Limb (tissue), 2 donors: Measurements from ENCODE around the gene ZNF341.
A peak's percentile ranks its signal among the peaks of the same experiment; 100 is the strongest.
"Not testable (repeated sequence)": the region's sequence is repeated elsewhere in the genome, so short reads cannot be mapped to it uniquely, and the experiment has no call there.

Experiments used
- DNase-seq, 2 donors: peaks; one replicate each; pipeline ENCODE4 v3.0.0-alpha.2; 2016; ENCODE audit errors: extremely low spot score in 2 of 2

The ZNF341 gene

DNA sequence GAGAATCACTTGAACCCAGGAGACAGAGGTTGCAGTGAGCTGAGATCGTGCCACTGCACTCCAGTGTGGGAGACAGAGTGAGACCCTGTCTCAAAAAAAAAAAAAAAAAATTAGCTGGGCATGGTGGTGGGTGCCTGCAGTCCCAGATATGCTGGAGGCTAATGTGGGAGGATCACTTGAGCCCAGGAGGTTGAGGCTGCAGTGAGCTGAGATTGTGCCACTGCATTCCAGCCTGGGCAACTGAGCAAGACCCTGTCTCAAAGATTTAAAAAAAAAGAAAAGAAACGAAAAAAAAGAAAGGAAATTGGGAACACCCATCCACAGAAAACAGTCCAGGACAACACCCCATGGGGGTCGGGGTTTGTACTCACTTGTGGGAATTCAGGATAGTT, 60.8 kb downstream of the ZNF341 start:
- DNase-seq = not testable (repeated sequence)

DNA sequence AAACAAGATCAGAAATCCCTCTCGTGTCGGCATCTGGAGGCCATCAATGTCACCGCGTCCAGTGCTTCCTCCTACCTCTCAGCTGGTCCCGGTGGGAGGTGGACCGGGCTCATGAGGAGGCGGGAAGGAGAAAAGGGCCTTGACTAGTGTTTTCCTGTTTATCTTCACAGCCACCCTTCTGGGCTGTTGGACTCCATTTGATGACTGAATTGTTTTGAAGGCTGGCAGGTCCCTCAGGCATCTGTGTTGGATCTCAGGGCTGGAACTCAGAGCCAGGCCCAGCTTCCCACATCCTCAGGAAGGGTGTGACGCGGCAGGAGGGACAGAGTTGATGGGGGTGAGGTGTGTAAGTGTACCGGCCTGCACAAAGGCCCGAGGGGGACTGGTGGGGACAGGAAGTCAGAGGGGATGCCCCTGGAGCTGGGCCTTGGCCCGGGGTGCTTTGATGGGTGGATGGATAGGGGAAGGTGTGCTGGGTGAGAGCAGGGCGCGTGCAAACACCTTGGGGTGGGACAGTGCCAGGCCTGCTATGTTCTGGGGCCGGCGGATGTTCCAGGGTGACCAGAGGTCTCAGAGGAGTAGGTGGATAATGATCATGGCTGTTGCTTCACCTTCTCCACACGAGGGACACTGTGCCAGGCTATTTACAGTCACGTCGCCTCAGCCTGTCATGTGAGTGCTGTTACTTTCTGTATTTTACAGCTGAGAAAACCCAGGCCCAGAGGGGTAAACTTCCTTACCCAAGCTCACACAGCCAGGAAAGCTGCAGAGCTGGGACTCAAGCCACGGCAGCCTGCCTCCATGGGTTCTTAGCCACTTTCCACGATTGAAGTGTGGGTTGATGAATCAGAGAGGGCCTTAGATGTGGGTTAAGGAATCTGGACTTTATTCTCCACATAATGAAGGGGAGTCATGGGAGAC, 61.5 kb downstream of the ZNF341 start:
- DNase-seq = no peak

DNA sequence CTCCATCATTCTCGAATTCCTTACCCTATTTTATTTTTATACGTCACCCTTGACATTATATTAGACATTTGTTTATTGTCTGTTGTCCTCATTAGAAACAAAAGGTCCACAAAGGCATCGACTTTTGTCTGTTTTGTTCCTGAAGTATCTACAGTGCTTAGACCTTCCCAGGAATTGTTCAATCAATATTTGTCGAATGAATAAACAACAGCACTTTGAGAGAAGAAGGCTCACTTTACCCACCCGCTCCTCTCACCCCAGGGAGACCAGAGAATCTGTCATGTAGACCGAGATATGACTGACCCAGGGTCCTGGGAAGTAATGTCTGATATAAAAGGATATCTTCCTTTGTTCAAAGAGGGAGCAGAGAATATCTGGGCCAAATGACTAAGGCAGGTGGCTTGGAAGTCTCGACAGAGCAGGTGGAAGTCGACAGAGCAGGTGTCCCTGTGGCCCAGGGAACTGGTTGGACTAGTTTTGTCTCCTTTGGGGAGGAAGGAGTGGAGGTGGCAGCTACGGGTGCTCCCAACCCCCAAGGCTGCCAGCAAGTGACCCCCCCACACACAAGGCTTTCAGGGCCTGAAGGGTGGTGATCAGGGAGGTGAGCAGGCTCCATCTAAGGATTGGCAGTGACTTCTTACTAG, 64.6 kb downstream of the ZNF341 start:
- DNase-seq = no peak

DNA sequence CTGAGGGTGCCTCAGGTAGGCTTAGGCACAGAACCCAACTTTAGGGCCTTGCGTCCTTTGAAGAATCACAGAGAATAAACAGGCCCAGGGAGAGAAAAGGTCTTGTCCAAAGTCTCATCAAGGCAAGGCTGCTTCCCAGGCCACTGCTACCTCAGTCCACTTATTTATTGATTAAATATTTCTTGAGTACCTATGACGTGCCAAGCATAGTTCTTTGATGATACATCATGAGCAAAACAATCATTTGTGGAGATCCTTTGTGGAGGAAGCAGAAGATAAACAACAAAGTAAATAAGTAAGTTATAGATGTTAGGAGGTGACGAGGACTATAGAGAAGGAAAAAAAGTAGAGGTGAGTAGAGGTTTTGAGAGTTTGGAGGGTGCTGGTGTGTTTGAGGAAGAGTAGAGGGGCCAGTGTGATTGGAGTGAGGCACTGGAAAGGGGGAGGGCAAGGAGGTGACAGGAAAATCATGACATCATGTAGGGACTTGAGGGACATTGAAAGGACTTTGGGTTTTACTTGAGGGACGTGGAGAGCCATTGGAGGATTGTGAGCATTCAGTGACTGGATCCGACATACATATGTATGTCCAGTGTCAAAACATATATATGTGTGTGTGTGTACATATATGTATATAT, 65.2 kb downstream of the ZNF341 start:
- no peak for DNase-seq

DNA sequence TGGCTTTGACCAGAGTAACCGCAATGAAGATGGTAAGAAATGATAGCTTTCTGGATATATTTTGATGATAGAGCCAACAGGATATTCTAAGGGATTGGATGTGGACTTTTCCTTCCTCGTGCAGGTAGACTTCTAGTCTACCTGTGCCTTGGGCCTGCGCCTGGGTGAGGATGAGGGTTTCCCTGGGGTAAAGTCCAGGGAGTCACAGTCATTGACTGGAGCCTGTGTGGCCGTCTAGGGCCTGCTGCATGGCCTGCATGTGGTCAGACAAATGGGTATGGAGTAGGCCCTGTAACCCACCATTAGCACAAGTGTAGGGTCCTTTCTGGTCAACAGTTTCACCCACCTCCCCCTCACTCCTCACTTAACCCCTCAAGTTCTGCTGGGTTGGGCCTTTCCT, 66.6 kb downstream of the ZNF341 start:
- no peak for DNase-seq

DNA sequence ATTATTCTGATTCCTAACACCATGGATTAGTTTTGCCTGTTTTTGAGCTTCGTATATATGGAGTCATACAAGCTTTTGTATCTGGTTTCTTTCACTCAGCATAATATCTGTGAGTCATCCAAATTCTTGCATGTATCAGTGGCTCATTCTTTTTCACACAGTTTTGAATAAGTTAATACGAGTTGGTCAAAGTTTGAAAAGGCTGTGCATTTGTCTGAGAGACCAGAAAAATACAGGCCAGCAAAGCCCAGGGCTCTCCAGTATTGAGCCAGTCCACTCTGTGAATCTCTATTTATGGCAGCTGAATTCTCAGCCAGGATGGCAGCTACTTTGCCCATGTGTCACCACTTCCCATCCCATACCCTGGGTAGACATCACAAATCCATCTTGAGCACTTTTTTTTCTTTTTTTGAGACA, 72.1 kb downstream of the ZNF341 start:
- DNase-seq = no peak

DNA sequence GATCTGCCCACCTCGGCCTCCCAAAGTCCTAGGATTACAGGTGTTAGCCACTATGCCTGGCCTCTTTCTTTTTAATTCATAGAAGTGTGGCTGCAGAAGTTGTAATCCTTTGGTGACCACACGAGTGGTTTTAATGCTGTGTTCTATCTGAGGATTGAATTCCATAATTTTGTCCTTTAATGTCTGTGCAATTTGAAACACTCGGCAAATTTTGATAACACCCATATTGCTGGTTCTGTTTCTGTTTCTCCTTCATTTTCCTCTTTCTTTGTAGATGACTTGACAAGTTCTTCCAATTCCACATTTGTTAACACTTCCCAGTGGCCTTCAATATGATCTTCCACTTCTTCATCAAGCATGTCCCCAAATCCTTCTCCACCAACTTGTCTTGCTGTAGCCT, 76.6 kb downstream of the ZNF341 start:
- no peak for DNase-seq

DNA sequence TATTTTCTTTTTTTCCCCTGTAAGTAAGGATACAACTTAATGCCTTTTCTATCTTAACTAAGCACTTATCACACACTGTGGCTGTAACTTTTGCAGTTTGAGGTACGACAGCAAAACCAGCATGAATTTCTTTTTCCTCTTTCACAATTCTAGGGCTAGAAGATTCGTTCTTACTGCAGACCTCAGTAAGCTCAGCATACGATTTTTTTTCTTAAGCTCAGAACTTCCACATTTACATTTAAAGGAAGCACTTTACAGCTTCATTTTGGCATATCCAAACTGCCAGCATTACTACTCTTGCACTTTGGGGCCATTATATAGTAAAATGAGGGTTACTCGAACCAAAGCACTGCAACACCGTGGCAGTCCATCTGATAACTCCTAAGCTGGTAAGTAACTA, 78.5 kb downstream of the ZNF341 start:
- no peak for DNase-seq

DNA sequence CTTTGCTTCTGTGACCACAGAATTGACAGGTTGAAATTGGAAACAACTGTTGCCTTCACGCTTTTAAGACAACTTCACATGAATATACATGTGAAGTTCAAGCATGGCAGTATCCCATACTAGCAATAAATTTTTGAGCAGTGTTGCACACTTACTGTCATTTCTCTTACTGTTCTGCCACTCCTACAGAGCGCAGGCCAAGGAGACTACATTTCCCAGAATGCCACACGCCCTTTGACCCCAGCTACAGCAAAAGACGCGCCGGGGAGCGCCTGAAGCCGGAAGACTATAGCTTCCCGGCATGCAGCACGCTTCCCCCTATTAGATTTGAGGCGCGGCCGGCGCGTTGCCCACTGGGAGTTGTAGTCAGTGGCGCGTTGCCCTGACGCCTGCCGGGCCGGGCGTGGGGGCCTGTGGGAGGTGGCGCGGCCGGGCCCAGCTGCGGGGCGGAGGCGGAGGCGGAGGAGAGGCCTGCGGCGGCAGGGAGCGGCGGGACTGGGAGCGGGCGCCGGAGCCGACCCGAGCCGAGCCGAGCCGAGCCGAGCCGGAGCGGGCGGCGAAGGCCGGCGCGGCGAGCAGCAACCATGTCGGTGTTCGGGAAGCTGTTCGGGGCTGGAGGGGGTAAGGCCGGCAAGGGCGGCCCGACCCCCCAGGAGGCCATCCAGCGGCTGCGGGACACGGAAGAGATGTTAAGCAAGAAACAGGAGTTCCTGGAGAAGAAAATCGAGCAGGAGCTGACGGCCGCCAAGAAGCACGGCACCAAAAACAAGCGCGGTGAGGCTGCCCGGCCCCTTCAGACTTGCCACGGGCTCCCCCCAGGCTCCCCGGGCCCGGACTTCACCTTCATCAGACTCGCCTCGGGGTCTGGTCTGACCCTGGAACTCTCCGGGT, 79.3 kb downstream of the ZNF341 start, which contains the start of gene CHMP4B:
CHMP4B (plus strand) TSS at position 464 of the 891 bp plus-strand sequence; CDS start at position 585, 121 bp downstream.
- peak; percentile 98 to 99 for DNase-seq

DNA sequence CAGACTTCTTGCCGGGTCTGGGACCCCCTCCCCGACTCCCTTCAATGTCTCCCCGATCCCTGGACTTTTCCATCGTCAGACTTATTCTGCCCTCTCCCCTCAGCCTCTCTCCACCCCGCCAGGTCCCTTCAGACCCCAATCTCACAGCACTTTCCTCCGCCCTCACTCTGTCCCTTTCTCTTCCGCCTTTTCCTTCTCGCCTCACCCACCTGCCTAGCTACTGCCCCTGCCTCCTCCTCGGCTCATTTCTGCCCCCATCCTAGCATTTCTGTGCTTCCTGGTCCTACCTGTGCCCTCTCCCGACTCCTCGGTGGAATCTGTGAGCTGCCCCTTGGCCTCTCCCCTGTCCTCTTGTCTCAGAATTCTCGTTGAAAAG, 80.0 kb downstream of the ZNF341 start:
- DNase-seq = no peak

DNA sequence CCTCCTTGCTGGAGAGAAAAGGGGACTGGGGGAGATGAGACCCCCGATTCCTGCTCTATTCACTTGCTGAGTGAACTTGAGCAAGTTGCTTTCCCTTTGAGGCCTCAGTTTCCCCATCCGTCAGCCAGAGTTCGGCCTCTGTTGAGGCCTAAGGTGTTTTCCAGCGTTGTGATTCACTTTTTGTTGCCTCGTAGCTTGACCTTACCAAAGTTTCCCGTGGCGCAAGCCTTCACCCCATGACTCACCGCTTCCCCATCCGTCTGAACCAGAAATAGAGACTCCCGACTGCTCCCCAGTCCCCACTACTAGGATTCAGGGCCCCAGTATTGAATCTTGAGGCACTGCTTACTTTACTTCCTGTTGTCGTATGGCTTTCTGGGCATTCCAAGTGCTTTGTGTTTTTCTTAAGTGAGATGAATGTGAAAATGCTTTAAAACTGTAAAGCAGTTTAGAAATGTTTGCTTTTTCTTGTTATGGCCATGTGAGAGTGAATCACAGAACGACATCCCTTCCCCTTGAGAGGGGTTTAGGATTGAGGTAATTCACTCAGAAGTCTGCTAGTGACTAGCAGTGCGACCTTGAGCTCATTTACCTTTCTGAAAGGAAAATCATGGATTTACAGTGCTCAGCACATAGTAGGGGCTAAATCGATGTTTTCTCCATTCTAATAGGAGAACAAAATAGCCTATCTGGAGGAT, 80.5 kb downstream of the ZNF341 start:
- no peak for DNase-seq

DNA sequence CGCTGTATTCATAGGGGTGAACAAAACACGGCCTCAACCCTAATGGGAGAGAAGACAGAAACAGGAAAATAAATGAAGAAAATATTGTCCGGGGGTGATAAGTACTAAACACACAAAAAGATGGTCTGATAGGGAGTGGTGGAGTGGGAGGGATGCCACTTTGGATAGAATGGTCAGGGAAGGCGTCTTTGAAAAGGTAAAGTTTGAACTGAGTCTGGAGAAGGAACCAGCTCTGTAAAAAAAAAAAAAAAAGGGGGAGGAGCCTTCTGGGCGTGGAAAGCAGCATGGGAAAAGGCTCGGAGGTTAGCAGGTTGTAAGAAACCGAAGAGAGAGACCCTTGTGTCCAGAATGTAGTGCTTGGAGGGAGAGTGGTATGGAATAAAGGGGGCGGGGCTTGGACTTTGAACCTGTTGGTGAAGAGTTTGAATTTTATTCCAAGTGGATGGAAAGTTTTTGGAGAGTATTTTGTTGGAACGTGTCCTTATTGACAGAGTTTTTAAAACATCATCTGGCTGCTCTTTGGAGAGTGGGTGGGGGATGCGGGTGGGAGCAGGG, 81.2 kb downstream of the ZNF341 start:
- no peak for DNase-seq

DNA sequence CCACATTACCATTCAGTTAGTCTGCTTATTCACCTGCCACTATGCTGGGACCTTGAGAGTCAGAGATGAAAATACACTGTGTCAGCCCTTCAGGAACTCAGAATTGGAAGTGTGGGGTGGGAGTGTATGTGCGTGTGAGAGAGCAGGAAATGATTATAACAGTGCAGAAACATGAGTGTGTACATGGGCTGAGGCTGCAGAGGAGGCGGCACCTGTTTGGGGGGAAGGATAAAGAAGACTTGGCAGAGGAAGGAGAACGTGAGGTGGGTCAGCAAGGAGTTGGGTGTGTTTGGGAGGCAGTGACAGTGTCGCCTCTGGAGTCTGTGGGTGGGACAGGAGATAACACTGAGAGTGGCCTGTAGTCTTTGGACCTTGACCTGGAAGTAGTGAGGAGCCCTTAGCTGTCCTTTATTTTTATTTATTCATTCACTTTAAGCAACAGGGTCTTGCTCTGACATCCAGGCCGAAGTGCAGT, 82.5 kb downstream of the ZNF341 start:
- no peak for DNase-seq

DNA sequence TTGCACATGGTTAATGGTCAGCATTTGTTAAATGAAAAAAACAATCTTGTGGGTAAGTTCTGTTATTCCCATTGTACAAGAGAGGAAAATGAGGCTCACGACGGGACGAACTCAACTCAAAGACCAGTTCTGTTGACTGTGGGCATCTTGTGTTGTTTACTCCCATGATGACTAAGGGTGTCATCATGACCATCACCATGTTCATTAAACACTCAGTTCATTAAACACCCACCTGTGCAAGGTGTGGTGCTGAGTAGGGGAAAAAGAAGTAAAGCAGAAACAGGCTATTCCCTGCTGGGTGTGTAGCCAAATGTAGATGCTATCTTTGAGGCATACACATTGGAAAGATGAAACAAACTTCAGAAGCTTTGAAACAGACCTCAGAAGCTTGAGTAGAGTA, 83.9 kb downstream of the ZNF341 start:
- no peak for DNase-seq

DNA sequence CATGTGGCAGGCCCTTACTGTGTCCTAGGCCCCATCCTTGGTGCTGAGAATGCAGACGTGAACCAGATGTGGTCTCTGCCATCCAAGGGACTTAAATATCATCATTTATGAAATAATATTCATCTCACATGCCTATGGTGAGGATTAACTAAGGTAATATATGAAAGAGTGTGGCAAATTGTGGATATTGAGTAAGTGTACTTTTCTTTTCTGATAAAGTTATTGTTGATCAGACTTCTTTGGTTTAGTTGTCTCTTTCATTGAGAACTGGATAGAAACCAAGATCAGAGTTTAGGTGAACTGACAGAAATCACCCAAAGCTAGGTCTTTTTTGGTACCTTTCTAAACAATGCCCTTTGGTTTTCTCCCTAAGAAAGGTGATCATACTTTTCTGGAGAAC, 84.4 kb downstream of the ZNF341 start:
- no peak for DNase-seq

DNA sequence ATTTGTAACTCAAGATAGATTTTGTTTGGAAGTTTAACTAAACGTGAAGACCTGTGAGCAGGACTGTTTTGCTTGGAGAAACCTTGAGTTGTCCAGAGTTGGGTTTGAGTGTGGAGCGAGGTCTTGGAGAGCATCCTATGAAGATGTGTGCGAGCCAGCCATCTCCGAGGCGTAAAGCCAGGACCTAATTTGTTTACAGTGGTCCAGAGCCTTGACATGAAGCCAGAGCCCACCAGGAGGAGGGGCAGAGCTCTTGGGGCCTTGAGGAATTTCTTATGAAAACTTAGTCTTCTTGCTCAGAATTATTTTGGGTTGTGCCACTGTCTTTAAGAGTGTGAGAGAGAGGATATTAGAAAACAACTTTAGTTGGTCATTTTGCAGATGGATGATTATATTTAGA, 85.6 kb downstream of the ZNF341 start:
- DNase-seq = no peak

DNA sequence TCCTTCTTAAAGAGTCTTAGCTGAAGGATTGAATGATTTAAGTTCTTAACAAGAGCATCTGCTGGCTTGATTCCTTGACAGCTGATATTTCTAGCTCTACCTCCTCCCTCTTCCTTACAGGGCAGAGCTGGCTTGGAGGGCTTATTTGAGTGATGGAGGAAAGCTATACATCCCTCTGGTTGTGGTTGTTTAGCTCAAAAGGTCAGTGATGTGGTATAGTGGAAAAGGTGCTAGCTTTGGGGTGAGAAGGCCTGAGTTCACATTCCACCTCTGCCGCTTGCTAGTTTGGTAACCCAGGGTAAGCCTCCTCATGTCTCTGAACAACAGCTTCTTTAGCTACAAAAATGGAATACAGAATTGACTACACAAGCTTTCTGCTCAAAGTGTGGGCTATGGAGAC, 87.7 kb downstream of the ZNF341 start:
- no peak for DNase-seq

DNA sequence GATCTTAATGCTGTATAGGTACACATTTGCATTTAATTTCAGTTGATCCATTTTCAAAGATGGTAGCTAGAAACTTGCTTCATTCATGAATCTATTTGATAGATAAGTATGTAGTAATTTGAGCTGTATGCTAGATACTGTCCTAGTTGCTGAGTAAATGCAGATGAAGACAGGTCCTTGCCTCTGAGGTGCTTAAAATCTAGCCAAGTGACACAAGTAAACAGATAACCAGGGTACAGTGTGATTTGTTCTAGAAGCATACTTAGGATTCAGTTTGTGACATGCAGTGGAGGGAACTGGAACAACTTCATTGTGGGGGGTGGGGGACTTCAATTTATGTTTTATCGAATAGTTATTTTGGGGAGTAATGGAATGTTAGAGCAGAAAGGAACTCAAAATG, 88.6 kb downstream of the ZNF341 start:
- no peak for DNase-seq

DNA sequence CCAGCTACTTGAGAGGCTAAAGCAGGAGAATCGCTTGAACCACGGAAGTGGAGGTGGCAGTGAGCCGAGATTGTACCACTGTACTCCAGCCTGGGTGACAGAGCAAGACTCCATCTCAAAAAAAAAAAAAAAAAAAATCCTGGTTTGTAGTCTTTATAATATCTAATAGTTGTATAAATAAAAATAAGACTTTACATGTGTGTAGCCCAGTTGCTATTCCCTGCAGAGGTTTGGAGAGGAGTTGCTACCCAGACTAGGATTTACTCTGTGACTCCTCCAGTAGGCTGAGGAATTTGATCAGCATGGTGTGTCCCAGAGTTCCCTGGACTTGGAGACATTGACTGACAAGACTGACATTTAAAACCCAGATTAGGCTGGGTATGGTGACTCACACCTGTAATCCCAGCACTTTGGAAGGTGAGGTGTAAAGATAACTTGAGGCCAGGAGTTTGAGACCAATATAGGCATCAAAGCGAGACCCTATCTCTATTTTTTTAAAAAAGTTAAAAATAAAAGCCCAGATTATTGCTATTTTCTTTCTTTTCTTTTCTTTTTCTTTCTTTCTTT, 89.6 kb downstream of the ZNF341 start:
- no peak for DNase-seq

DNA sequence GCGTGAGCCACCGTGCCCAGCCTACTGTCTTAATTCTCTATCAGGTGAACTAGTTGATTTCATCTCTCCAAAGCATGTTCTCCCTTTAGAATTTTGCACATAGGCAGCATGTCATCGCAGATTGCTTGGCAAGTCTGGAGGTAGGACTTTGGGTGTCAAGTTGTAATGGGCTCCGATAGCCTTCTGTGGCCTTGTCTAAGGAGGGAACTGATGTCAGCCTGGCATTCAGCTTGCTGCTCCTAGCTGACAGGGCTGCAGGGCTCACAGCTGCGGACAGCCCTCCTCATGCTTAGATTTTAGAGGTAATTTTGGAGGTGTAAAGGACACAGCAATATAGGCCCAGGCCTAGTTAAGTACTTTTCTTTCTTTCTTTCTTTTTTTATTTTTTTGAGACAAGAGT, 90.6 kb downstream of the ZNF341 start:
- no peak for DNase-seq
